H1 (cell line): ENCODE data around the gene FSIP1. TPM values are rescaled to one million over a fixed set of nuclear protein-coding genes. Genes with fewer than 3 reads are reported as not detected.

Experiments
- CREB1 ChIP-seq: IDR thresholded peaks from 2 replicates; pipeline ENCODE4 v1.6.1; 2012; ENCODE audit warnings: inconsistent platforms
- EP300 ChIP-seq, 2 experiments: IDR thresholded peaks; 1 replicate in 1 of 2; 2 replicates in 1 of 2; pipeline ENCODE4 v1.6.1; 2011 to 2012; ENCODE audit warnings: low read depth in 2 of 2, low read length in 2 of 2, mild to moderate bottlenecking in 2 of 2, borderline replicate concordance in 1 of 2, inconsistent platforms in 1 of 2, moderate library complexity in 1 of 2
- EZH2 ChIP-seq: fragments of 200-600 bp; sonication (generic); IDR thresholded peaks from 2 replicates; pipeline ENCODE4 v1.7.1; 2012; ENCODE audit warnings: low read depth, mild to moderate bottlenecking, moderate library complexity, low read length, inconsistent platforms; ENCODE audit not compliant: severe bottlenecking
- RNF2 ChIP-seq: fragments of 200-900, 300-1000 bp; sonication (generic); IDR thresholded peaks from 2 replicates; pipeline ENCODE4 v1.7.1; 2016; ENCODE audit warnings: borderline replicate concordance, low read depth, mild to moderate bottlenecking, antibody characterized with exemption, low read length; ENCODE audit not compliant: poor library complexity, severe bottlenecking; ENCODE audit errors: missing control alignments
- SP4 ChIP-seq: IDR thresholded peaks from 2 replicates; pipeline ENCODE4 v1.6.1; 2012; ENCODE audit warnings: low read length, inconsistent platforms
- SUZ12 ChIP-seq: fragments of 200-600 bp; sonication (generic); IDR thresholded peaks from 2 replicates; pipeline ENCODE4 v1.6.1; 2012; ENCODE audit warnings: mild to moderate bottlenecking, inconsistent platforms, low read length, moderate library complexity, mixed read lengths
- TAF7 ChIP-seq: optimal IDR thresholded peaks from 2 replicates; pipeline ENCODE3; 2011; ENCODE audit warnings: low read depth, mild to moderate bottlenecking, inconsistent platforms, low read length, moderate library complexity, borderline replicate concordance
- polyA plus RNA-seq, 7 experiments: library from polyadenylated mRNA; depleted of rRNA in 3 of 7; stranded (reverse) in 5 of 7; unstranded in 2 of 7; fragments of >200 nt in 5 of 7; fragments of 200-250 nt in 2 of 7; gene quantifications; 1 replicate in 5 of 7; 2 replicates in 1 of 7; 4 replicates in 1 of 7; pipeline versions ENCODE4 v1.2.1 to v1.2.3, GENCODE V29; 2011 to 2013; ENCODE audit warnings: missing spikeins in 2 of 7, mixed read lengths in 2 of 7
- total RNA-seq: library from RNA; stranded (reverse); fragmentation: NEBNext Ultra II Directional; extraction: Animal tissue kit (Norgen Biotek cat#: 25700); gene quantifications from 2 replicates; pipeline ENCODE4 v1.2.1, GENCODE V29; 2021

Gene FSIP1
- total and polyA plus RNA-seq, 2 of the 8 experiments (the other 6 are each of a cell fraction or from before 2014, with no cell fraction given), result 0.18 to 1.3 TPM

- TF ChIP-seq SP4, result no peak
- TF ChIP-seq EZH2, result no peak
- no peak for TF ChIP-seq EP300 (IDR thresholded peaks at IDR 0.05; ENCODE audit: borderline replicate concordance in 1 of 2, low read depth in 2 of 2, low read length in 2 of 2)
- TF ChIP-seq RNF2, result no peak
- TF ChIP-seq TAF7, result no peak
- no peak for TF ChIP-seq SUZ12
- no peak for TF ChIP-seq CREB1
Measured at GRCh38 chr15:39699516-39700374, 82.9 kb downstream of the FSIP1 start (continued).
